Erythroblast (primary cell): ENCODE measurements around the gene MINPP1.

Experiments used
- GATA1 ChIP-seq: IDR thresholded peaks from 2 replicates; pipeline ENCODE4 v1.6.1; 2011; ENCODE audit warnings: low read depth, mild to moderate bottlenecking, control low read depth, low read length, moderate library complexity
- POLR2A ChIP-seq: IDR thresholded peaks from 2 replicates; pipeline ENCODE4 v1.6.1; 2011; ENCODE audit warnings: mild to moderate bottlenecking, low read length

- TF ChIP-seq POLR2A (no peak), GATA1 (no peak)
These were observed 3.3 kb downstream of the MINPP1 start for GRCh38 chr10:87507879-87508483.
